ENCODE measurements around the gene AHDC1.

GRCh38 chr1:27528818-27529703, 74.9 kb downstream of the AHDC1 start:
- TF ChIP-seq CTCF (IDR thresholded peaks at IDR 0.05) (no peak), POLR2A (IDR thresholded peaks at IDR 0.05) (peak in 1 of 2 donors; percentile 15)
